HTERT RPE-1 (cell line): ENCODE results near the gene IDNK.
"Not testable (repeated sequence)": the region's sequence is repeated elsewhere in the genome, so short reads cannot be mapped to it uniquely, and the experiment has no call there.

Experiments used
- in situ Hi-C: fragments of 300-500 bp; cut with MboI; formaldehyde crosslinking; loops from 4 replicates; pipeline ENCODE4 v1.14.3; 2020; ENCODE audit warnings: low sequenced_read_pairs

IDNK gene

DNA sequence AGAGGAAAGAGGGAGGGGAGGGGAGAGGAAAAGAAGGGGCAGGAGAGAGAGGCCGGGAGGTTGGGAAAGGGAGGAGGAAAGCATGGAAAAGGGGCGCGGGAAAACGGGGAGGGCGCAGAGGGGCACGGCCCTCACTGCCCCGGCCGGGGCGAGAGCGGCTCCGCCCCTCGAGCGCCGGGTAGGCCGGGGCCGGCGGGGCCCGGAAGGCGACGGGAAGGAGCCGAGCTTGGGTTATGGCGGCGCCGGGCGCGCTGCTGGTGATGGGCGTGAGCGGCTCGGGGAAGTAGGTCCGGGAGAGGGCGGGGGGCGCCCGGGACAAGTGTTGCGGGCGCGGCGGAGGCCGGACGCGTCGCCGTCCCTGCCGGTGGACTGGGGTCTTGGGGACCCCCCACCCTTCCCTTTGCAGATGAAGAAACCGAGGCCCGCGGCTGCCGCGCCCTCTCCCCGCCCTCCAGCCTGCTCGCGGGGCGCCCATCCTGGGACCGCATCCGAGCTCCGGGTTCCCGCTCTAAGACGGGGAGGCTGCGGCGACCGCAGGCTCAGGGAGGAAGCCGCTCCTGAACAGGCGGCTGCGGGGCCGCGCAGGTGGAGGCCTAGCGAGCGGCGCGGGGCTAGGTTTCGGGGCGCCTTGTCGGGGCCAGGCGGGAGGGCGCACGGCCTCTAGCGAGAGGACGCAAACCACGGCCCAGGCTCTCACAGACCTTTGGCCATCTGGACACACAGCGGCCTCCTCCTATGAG, at the start of gene IDNK:
Gene IDNK, plus strand, starts transcription at position 205 of the 740 bp plus-strand sequence. Its CDS starts 29 bp downstream, at position 234.
- in situ Hi-C loops: no loop called here

DNA sequence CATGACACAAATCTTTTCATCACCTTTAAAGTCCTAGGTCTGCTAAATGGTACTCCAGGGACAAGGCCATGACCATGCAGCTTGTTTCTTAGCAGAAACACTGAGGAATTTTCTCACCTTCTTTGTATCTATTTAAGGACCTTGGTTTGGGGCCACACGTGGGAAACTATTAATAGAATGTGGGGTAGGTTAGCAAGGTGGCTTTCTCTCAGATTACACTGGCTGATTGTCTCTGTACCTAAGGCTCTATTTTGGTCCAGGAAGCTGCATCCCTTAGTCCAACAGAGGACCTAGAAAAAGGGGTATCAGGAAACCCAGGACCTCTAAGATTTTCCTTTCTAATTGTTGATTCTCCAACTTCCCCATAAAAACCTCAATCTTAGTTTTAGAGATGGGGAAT, 48.5 kb upstream of the IDNK start:
- in situ Hi-C loops: no loop called here

DNA sequence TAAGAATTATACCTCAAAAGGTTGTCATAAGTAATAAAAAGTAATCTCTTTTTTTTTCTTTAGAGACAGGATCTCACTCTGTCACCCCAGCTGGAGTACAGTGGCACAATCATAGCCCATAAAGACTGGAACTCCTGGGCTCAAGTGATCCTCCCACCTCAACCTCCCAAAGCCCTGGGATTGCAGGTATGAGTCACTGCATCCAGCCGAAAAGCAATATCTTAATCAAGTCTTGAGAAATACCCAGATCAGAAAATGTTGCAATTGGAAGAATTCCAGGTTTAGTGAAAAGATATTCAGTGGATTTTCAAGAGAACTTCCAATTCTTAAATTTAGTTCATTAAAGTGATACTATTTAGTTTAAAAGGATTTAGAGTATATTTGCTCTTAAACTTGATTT, 40.9 kb upstream of the IDNK start:
- in situ Hi-C loops: no loop called here

GRCh38 chr9:83583151-83584014, 39.6 kb upstream of the IDNK start:
- in situ Hi-C loops: no loop called here

DNA sequence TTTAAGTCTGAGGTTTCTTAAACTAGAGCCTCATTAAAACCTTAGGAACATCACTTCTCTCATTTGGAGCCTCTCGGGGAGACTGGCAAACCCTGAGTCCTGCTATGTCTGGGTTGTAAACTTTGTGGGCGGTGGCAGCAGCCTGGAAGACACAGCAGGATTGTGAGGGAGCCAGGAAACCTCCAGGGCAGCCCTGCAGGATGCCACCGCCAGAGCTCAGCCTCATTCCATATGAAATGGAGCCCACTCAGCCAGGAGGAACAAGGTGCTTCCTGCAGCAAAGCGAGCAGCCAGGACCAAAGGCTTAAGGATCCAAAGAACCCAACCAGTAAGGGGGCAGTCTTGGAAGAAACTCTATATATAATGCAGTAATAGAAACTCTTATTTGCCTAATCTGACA, 37.9 kb upstream of the IDNK start:
- in situ Hi-C loops: no loop called here

DNA sequence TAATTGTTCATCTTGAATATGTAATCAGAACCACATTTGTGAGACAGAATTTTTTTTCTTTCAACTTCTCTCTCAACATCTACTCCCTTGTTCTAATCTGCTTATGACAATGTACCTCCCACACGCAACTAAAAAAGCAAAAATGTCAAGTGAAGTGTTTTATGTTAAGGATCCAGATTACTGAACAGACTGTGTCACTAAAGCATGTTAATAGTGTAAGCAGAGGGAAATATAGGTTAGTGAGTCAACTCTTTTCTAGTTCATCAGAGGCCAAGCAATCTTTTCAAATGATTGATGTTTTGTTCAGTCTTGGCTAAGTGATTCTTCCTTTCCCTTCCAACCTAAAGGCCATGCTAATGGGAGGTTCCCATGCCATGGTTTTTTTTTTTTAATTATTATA, 34.7 kb upstream of the IDNK start:
- in situ Hi-C loops: no loop called here

- in situ Hi-C loops: no loop called here
Measured at GRCh38 chr9:83596899-83597504, 25.9 kb upstream of the IDNK start.

DNA sequence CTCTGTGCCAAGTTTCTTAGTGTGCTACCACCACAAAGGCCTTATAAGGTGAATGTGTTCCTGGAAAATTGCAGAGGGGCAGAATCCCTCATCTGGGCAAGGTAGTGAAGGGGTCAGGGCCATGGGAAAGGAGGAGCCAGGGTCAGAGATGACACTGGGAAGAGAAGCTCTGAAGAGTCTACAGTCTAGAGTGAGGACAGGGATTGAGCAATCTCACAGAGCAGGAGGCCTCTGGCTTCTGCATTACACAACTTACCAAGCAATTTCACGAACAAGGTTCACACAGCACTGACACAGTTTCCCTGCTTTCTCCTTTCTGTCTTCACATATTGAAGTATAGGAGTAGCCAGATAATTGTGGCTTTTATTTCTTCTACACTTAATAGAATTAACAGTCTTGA, 24.5 kb upstream of the IDNK start:
- in situ Hi-C loops: no loop called here

DNA sequence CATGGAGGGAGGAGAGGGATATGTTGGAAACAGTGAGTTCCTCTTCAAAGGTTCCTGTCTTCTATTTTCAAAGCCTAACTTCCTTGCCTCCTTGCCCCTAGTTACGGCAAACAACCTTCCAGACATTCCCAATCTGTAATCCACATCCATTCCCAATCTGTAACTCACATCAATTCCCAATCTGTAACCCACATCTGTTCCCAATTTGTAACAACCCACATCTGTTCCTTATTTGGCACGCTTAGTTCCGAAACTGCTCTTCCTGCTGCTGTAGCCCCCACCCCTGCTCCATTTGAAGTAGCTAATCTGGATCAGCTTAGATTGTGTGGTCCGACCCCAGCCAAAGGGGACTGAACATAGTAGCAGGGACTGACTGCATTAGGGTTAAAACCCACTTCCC, 23.9 kb upstream of the IDNK start:
- in situ Hi-C loops: no loop called here

DNA sequence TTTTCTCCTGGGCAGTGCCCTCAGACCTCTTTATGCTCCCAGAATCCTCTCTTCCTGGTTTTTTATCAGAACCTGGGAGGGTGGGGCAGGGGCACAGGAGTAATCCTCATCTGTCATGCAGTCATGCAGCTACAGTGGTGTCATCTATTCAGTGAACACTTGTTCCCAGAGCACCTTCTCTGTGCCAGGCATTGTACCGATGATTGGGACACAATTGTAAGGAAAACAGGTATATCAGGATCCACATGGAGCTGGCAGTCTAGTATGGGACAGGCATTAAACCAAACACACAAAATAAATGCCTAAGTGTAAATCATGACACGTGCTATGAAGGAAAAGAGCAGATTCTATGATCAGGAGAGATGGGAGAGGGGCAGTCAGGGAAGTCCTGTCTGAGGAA, 21.5 kb upstream of the IDNK start:
- in situ Hi-C loops: no loop called here

- in situ Hi-C loops: not testable (repeated sequence)
Measured at GRCh38 chr9:83607620-83608019, 15.3 kb upstream of the IDNK start.

GRCh38 chr9:83613298-83613697, 9.6 kb upstream of the IDNK start:
- in situ Hi-C loops: not testable (repeated sequence)

GRCh38 chr9:83617299-83617698, 5.6 kb upstream of the IDNK start:
- in situ Hi-C loops: no loop called here

- in situ Hi-C loops: no loop called here
Measured at GRCh38 chr9:83620841-83621636, 1.9 kb upstream of the IDNK start.

DNA sequence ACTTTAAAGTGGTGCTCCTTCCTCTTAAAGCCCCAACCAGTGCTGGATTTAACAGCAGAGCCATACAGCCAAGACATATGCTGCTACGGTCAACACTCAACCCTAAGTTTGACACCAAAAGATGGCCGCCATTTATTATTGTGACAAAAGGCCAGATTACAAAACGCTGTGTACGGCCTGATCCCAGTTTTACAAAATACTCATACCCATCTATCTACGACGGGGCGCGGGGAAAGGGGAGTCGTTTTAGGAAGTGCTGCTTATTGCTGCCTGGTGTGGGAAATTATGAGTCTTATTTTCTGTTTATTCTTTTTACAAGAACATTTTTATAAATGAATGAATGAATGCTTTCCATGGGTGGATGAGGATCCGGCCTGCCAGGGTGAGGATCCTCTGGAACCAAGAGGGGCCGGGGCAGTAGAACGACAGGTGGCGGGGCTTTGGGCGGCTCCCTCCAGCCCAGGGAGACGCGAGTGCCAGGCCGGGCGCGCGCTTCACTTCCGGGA, 457 bp upstream of the IDNK start:
- in situ Hi-C loops: no loop called here

DNA sequence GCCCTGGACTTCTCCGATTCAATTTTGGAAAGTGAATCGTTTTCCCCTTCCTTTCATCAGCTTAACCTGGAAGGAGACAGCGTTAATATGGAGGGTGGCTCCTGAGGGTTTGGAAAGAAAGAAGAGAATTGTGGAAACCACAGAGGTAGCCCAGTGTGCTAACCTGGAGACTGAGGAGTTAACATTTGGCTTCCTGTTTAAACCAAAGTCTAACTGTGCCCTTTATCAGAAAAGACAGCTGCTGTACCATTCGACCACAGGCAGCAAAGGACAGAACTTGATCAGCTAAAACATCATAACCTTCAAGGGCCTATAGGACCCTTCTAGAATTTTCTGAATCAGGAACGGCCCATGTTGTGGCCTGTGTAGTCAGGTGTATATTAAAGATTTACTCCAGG, 735 bp downstream of the IDNK start:
- in situ Hi-C loops: no loop called here

GRCh38 chr9:83625178-83625577, 2.2 kb downstream of the IDNK start:
- in situ Hi-C loops: no loop called here

- in situ Hi-C loops: no loop called here
Measured at GRCh38 chr9:83628540-83628939, 5.6 kb downstream of the IDNK start.

DNA sequence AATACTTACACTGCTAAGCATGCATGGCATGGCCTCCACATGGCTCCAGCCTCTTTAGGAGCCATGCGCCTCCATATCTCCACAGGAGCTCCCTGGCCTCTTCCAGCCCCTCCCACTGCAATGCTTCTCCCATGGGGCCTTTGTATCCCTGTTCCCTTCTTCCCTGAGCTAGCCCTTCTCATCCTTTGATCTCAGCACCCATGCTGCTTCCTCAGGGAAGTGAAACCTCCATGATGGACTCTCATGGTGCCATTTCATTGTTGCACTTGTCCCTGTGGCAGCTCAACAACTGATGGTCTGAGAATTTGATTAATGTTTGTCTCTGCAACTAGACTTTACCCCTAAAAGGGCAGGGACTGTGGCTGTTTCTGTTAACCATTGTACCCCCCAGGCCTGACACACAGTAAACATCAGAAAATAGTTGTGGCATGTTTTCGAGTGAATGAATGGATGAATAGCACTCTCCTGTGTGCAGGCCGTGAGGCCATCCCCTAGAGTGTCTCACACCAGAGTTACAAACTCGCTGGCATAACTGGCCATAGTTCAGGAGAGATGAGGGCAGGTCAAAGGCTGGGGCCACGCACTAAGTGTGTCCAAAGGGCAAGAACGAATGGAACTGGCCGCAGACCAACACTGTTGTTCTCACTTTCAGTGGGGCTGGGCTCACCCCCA, 6.6 kb downstream of the IDNK start:
- in situ Hi-C loops: no loop called here

GRCh38 chr9:83630938-83631457, 8.1 kb downstream of the IDNK start:
- in situ Hi-C loops: no loop called here
